GM21528 (cell line): ENCODE measurements around the gene CAPS.
"Not testable (repeated sequence)": the region's sequence is repeated elsewhere in the genome, so short reads cannot be mapped to it uniquely, and the experiment has no call there.

Experiments
- ATAC-seq: cut with Tn5 transposase; IDR thresholded peaks from one replicate; pipeline ENCODE4 v1.9.1; 2021; ENCODE audit warnings: mild to moderate bottlenecking, moderate library complexity; ENCODE audit not compliant: unreplicated experiment, low FRiP score

The CAPS gene

DNA sequence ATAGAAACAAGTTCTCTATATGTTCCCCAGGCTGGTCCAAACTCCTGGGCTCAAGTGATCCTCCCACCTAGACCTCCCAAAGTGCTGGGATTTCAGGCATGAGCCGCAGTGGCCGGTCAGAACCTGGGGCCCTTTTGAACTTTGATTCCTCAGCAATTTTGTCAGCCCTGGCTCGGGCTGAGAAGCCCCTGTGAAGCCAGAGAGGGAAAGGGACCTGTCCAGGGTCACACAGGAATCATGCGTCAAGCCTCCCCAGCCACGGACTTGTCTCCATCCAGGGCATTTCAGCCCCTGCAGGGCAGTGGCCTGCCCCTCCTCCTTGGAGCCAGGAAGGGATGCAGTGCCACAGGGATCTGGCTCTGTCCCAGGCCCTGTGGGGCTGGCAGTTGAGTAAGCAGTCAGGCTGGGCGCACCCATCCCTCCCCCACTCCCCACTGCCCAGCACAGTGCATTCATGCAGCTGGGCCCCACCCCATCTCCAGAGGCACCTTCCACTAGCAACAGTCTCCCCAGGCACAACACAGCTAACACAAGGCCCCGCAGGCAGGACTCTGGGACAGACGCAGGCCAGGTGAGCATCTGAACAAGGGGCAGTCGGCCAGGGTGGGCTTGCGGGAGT lies at the start of gene CAPS:
TSS of gene CAPS (plus strand) at position 516 of the 619 bp plus-strand sequence. CDS start 153 bp downstream, outside the sequence.
- ATAC-seq = no peak

DNA sequence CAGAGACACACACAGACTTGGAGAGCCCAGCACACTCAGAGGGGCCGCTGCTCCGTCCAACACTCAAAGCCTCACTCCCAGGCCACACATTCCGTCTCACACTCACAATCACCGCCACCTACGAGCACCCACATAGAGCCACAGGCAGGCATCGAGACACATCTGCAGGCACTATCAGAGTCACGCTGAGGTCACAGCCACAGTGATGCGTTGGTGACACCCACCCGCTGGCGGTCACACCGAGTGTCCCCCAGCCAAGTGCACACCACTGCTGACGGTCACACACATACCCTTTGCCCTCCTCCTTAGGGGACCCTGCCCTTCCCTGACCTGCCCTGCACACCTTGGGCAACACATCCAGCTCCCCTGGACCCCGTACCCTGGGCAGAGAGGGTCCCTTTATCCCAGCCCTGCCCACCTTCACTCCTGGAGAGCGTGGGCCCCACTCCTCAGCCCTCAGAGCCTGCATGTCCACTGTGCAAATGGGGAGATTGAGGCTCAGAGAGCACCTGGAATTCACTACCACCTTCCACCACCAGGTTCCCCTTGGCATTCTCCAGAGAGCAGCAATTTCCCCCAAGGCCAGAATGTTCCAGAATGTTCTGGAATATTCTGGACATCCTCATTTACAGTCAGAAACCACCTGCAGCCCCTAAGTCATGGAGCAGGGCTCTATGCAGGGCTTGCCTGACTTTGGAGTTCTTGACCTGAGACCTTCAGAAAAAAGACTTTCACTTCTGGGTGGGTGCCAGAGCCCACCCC lies 49.1 kb upstream of the CAPS start:
- ATAC-seq = no peak

DNA sequence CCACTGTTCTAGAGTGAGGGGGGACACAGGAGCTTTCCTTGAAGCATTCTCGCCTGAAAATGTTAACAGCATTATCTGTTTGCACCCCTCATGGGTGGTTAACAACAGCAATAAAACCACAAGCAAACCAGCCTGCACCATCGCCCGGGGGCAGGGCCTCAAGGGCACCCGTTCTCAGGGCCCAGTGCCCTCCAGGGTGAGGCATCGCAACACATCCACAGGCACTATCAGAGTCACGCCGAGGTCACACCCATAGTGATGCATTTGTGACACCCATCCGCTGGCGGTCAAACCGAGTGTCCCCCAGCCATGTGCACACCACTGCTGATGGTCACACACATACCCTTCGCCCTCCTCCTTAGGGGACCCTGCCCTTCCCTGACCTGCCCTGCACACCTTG lies 48.3 kb upstream of the CAPS start:
- ATAC-seq = no peak

DNA sequence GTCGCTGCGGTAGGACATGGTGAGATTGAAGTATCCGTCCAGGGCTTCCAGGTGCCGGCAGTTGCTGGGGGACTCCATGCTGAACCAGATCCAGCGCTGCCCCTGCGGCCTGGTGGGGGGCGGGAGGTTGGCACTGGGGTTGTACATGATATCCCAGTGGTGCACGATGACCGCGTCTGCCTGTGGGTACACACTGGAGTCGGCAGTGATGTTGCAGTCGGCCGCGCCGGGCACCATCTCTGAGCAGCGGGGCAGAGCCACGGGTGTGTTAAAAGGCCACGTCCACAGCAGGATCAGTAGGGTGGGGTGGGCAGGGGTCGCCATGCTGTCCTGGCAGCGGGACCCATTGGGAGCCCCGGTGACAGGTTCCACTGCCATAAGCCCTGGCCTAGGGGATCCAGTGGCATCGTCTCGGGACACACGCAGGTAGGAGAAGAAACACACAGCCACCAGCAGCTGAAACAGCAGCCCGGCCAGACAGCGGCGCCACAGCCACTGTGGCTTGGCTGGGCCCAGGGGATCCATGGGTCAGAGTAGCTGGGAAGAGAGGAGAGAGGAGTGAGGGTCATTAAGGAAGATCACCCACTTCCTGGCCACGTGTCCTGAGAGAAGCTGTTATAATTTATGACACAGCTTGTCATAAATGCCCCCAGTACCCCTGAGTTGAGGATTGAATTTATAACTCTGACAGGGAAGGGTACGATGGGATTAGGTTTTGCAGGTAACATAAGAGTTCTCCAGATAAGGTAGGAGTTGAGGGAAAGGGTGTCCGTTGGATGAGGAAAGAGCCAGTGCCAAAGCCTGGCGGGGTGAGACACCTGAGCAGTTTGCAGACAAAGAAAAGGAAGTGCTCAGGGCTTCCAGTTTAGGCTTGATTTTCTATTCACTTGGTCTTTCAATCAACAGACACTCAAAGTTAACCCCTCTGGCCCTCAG lies 46.6 kb upstream of the CAPS start:
- ATAC-seq = no peak

DNA sequence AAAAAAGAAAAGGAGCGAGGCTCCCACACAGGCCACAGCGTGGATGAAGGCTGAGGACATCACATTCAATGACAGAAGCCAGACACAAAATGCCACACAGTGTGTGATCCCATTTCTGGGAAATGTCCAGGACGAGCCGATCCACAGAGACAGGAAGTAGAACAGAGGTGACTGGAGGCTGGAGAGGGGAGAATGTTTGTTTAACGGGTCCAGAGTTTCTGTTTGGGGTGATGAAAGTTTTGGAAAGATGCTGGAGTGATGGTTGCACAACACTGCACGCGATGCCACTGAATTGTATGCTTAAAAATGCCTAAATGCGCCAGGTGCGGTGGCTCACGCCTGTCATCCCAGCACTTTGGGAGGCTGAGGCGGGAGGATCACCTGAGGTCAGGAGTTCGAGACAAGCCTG lies 43.1 kb upstream of the CAPS start:
- ATAC-seq = no peak

DNA sequence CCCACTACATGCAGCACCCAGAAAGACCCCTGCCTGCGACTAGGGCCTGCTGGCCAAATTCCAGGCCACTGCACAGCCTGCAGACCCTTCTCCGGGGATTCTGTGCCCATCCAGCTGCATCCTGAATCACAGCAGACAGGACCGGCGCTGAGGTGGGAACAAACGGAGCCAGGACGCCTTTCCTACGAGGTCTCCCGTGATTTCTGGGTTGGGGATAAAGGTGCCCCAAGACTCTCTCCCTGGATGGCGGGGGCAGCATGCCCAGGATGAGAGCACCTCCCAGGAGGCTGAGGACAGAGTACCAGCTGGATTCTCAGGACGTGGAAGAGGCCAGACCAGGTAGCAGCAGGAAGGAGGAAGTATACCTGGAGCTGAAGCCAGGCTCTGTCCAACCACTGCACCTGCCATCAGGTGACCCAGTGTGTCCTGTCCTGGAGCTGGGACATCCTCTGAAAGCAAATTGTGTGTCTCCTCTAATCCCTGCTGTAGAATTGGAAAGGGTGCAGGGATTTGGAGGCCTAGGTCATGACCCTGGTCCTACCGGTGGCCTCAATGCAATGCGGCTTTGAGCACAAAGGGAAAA lies 40.3 kb upstream of the CAPS start:
- no peak for ATAC-seq

DNA sequence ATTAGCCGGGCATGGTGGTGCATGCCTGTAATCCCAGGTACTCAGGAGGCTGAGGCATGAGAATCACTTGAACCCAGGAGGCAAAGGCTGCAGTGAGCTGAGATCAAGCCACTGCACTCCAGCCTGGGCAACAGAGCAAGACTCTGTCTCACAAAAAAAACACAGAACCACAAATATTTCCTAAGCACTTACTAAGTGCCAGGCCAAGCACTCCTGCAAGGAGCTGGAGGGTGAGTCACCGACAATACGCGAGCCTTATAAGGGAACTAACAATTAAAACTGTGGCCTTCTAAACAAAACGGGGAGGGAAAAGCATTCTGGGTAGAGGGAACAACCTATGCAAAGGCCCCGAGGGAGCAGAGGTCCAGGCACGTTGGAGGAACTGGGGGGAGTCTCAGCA lies 39.6 kb upstream of the CAPS start:
- not testable (repeated sequence) for ATAC-seq

DNA sequence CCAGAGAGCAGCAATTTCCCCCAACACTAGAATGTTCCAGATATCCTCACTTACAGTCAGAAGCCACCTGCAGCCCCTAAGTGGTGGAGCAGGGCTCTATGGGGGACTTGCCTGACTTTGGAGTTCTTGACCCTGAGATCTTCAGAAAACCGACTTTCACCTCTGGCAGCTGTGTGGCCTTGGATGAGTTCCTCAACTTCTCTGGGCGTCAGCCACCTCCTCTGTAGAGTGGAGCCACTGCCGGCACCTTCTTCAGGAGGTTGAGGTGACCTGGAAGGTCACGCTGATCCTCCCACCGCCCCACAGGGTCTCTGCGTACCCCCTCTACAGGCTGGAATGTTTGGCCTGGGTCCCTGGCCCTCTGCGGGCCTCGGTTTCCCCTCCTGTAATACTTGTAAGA lies 36.6 kb upstream of the CAPS start:
- no peak for ATAC-seq

DNA sequence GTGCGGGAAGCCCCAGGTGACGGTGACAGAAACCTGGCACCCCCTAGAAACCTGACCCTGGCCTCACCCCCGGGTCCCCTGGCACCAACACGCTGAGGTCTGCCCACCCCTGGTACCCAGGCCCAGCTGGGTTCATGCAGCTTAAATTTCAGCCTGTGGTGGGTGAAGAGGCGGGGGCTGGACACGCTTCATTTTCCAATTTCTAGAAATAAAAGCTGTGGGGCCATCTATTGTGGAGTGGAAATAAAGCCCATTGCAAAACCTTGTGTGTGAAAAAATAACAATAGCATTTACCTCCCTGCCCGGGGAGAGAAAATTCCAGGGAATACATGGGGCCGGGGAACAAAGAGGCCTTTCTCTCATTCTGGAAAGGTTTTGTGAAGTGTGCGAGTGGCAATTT lies 36.2 kb upstream of the CAPS start:
- ATAC-seq = no peak

DNA sequence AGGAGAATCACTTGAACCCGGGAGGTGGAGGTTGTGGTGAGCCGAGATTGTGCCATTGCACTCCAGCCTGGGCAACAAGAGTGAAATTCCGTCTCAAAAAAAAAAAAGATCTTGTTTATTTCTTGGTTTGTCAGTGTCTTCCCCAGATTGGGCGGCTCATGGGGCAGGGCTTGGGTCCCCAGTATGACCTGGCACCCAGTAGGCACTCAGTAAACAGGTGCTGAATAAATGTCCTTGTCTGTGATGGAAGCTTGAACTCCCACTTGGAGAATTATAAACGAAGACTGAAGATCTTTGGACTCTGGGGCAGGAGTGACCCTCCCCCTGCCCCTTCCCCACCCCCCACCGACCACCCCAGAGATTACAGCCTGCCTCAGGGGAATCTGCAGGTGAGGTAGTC lies 33.9 kb upstream of the CAPS start:
- ATAC-seq = no peak

DNA sequence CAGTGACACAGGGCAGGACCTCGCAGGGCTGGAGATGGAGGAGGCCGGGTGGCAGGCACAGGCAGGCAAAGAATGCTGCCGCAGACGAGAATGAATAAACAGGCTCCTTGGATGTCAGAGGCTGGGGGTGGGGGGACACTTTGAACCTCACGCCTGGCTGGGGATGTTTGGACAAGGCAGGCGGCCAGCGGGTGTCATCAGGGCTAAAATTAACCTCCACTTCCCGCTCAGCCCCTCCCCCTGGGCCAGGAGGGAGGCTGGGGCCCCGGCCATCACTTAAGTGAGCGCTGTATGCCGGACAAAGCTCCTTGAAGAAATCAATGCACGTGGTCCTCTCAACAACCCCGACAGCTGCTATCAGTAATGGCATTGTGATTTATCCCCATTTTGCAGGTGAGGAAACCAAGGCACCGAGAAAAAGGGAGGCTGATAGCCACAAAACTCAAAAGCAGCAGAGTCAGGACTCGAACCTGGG lies 33.4 kb upstream of the CAPS start:
- no peak for ATAC-seq

DNA sequence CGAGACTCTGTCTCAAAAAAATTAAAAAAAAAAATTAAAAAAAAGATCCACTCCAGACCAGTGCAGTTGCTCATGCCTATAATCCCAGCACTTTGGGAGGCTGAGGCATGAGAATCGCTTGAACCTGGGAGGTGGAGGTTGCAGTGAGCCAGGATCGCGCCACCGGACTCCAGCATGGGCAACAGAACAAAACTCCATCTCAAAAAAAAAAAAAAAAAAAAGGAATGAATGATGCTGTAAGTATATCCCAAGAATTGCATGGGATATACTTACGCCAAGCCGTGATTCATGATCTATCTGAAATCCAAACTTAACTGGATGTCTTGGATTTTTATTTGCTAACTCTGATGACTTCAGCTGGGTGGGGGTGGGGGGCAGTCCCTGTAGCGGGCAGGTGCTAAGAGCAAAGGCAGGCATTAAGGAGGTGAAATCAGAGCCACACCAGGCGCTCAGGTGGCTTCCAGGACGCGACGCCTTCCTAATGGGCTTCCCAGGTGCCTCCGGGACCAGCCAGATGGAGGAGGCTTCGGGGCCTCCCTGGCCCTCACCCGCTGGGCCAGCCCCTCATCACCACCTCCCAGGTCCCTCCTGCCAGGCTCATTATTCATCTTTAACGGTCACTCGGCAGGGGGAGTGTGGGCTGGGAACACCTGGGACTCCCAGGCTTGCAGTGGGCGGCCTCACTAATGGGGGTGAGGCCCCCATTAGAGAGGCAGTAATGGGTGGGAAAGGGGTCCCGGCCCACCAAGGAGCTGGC lies 32.3 kb upstream of the CAPS start:
- no peak for ATAC-seq

DNA sequence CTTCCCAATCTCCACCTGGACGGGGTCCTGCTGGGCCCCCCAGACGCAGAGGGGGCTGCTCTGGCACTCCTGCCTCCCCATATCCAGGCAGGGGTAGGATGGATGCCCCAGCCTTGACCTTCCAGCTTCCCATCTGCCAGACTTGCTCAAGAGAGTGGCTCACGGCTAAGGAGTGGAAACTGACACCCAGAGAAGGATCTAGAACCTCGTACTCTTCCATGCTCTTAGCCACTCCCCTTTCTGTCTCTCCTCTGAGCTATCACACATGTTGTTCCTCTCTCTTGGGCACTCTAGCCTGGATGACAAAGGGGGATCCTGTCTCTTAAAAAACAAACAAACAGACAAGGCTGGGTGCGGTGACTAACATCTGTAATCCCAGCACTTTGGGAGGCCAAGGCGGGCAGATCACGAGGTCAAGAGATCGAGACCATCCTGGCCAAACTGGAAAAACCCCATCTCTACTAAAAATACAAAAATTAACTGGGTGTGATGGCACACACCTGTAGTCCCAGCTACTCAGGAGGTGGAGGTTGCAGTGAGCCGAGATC lies 31.6 kb upstream of the CAPS start:
- ATAC-seq = no peak

DNA sequence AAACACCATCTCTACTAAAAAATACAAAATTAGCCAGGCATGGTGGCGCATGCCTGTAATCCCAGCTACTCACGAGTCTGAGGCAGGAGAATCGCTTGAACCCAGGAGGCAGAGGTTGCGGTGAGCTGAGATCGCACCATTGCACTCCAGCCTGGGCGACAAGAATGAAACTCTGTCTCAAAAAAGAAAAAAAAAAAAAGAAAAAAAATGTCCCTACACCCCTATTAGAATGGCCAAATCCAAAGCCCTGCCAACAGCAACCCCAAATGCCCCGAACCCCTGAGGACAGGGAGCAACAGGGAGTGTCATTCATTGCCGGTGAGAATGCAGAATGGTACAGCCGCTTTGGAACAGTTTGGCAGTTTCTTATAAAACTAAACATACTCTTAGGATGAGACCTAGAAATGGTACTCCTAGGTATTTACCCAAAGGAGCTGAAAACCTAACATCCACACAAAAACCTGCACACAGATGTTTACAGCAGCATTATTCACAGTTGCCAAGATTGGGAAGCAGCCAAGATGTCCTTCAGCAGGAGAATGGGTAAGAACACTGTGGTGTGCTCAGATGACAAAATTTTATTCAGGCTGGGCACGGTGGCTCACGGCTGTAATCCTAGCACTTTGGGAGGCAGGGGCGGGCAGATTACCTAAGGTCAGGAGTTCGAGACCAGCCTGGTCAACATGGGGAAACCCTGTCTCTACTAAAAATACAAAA lies 30.7 kb upstream of the CAPS start:
- ATAC-seq = not testable (repeated sequence)

DNA sequence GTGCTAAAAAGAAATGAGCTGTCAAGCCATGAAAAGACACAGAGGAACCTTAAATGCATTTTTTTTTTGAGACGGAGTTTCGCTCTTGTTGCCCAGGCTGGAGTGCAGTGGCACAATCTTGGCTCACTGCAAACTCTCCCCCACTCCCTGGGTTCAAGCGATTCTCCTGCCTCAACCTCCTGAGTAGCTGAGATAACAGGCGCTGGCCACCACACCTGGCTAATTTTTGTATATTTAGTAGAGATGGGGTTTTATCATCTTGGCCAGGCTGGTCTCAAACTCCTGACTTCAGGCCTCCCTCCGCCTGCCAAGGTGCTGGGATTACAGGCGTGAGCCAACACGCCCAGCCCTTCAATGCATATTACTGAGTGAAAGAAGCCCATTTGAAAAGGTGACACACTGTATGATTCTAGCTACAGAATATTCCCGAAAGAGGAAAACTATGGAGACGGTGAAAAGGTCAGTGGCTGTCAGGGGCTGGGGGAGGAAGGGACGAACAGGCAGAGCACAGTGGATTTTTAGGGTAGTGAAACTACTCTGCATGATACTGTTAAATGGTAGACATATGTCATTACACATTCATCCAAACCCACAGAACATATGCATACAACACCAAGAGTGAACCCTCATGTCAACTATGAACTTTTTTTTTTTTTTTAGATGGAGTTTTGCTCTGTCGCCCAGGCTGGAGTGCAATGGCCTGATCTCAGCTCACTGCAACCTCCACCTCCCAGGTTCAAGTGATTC lies 29.8 kb upstream of the CAPS start:
- not testable (repeated sequence) for ATAC-seq

DNA sequence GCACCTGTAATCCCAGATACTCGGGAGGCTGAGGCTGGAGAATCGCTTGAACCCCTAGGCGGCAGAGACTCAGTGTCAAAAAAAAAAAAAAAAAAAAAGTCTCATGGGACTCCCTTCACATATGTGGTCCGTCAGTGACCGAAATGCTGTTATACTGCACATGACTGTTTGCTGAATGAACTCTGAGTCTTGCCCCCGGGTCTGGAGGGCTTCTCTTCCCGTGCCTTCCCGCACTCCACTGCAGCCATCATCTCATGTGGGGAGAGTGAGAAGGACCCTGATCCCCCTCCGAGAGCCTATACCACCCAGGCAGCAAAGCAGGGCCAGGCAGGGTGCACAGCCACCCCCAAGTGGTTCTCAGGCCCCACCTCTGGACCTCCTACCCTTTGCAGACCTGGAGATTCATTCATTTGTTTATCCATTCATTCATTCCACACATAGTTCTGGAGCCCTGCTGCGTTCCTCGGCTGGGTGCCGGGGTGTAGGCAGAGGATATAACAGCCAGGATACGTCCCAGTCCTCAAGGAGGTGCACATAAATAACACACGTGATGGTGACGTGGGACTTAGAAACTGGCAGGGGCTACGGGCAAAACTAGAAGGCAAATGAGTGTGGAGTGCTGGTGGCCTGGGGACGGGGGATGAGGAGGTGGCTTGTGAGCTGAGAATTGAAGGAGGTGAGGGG lies 24.6 kb upstream of the CAPS start:
- ATAC-seq = no peak

DNA sequence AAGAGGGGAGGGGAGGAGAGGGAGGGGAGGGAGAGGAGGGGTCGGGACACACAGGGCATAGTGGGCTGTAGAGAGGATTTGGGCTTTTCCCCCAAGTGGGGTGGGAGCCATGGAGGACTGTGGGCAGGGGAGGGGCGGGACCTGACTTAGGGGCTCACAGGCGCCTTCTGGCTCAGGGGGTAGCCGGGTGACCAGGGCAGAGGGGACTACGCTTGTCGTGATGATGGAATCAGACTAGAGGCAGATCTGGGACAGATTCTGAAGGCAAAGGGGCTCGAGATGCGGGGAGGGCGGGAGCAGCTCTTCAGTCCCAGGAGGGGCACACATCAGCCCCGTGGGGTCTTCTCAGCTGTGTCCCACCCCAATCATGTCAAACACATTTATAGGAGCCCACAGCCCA lies 24.0 kb upstream of the CAPS start:
- no peak for ATAC-seq

DNA sequence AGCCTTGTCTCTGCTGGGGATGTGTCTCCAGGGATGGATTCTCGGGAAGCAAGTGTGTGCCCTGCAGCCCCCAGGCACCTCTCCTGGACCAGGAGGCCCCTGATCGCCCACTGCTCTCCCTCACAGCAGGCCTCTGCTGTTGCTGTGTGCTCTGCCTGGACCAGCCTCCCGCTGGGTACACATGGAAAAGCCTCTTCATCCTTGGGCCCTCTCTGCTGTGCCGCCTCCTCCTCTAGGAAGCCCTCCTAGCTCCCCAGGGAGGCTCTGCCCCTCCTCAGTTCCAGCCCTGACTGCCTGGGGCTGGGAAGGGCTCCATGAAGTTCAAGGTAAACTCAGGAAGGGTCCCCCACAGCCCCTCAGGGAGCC lies 22.5 kb upstream of the CAPS start:
- no peak for ATAC-seq
